Measurements from ENCODE around the gene CDC123.
"Not testable (repeated sequence)": the region's sequence is repeated elsewhere in the genome, so short reads cannot be mapped to it uniquely, and the experiment has no call there.

CDC123 gene

GRCh38 chr10:12237265-12238220, 41.6 kb downstream of the CDC123 start:
- no peak for DNase-seq

DNA sequence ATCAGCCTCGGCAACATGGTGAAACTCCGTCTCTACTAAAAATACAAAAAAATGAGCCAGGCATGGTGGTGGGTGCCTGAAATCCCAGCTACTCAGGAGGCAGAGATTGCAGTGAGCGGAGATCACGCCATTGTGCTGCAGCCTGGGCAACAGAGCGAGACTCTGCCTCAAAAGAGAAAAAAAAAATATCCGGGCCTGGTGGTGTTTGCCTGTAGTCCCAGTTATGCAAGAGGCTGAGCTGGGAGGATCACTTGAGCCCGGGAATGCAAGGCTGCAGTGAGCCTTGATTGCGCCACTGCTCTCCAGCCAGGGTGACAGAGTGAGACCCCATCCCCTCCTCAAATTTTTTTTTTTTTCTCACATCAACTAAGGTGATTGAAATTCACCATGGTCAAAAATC, 42.8 kb downstream of the CDC123 start:
- DNase-seq = no peak

- DNase-seq = no peak
Observed at GRCh38 chr10:12241810-12242529, 46.0 kb downstream of the CDC123 start.

GRCh38 chr10:12243864-12244620, 48.1 kb downstream of the CDC123 start:
- no peak for DNase-seq

DNA sequence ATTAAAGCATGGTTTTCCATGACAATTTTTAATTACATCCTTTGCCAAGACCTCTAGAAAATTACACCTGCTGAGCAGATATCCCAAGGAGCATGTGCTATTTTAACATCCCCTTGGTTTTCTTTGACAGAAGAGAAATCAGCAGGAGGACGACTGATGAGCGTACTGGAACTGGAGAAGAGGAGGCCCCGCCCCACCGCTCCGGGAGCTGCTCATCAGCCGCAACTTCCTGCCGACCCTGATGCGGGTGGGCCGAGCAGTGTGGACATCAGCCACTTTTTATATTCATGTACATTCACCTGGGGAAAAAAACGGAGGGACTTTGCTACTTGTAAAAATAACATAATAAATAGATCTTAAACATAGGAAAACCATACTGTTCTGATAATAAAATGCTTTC, 54.2 kb downstream of the CDC123 start:
- DNase-seq = no peak

- not testable (repeated sequence) for DNase-seq
Observed at GRCh38 chr10:12250702-12251101, 54.7 kb downstream of the CDC123 start.

- DNase-seq = no peak
Observed at GRCh38 chr10:12251581-12251980, 55.6 kb downstream of the CDC123 start.

GRCh38 chr10:12252882-12253546, 57.0 kb downstream of the CDC123 start:
- DNase-seq = no peak

- no peak for DNase-seq
Observed at GRCh38 chr10:12255048-12255447, 59.1 kb downstream of the CDC123 start.

- no peak for DNase-seq
Observed at GRCh38 chr10:12259988-12260387, 64.0 kb downstream of the CDC123 start.

DNA sequence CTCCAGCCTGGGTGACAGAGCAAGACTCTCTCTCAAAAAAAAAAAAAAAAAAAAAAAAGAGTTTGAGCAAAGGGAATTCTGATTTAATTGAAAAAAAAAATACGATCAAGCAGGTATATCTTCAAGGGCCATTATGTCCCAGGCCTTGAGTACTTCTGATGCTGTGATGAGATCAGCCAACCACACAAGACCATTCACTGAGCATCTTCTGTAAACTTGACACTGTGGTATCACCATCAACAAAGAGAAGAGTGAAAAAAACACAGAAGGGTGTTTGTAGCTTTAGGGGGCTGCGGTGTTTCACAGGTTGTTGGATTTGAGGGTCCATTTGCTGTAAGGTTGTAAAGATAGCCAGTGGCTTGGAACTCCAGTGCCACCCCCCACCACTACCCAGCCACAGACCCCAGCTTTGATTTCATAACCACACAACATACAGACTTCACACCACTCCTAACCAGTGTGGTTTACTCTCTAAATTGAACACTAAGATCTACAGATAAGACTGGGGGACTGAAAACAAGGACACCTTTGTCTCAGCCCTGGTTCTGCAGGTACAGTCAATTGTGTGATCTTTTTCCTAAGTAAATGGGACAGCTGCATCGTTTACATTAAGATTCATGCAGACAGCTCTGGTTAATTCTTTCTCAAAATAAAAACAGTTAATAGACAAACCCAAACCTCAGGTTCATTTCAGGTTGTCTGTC, 66.4 kb downstream of the CDC123 start:
- DNase-seq = no peak

- peak; percentile 86 for DNase-seq
Observed at GRCh38 chr10:12264204-12264940, 68.4 kb downstream of the CDC123 start.

- no peak for DNase-seq
Observed at GRCh38 chr10:12269056-12269455, 73.1 kb downstream of the CDC123 start.

GRCh38 chr10:12271210-12271540, 75.2 kb downstream of the CDC123 start:
- DNase-seq = no peak

GRCh38 chr10:12277862-12278261, 81.9 kb downstream of the CDC123 start:
- DNase-seq = not testable (repeated sequence)

- no peak for DNase-seq
Observed at GRCh38 chr10:12279281-12279680, 83.3 kb downstream of the CDC123 start.

GRCh38 chr10:12287772-12288171, 91.8 kb downstream of the CDC123 start:
- DNase-seq = no peak

DNA sequence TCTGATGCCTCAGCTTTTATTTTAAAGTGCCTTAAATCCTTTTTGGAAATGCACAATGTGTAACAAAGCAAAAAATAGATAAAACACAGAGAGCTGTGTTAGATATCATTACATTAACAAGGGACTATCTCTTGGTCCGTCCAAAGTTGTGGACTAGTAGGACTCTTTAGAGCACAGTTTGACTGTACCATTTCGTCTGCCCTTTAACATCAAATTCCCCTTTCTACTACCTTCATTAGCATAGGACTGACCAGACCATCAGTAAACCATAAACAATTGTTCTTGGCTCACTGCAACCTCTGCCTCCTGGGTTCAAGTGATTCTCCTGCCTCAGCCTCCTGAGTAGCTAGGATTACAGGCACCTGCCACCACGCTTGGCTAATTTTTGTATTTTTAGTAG, 101.8 kb downstream of the CDC123 start:
- not testable (repeated sequence) for DNase-seq

DNA sequence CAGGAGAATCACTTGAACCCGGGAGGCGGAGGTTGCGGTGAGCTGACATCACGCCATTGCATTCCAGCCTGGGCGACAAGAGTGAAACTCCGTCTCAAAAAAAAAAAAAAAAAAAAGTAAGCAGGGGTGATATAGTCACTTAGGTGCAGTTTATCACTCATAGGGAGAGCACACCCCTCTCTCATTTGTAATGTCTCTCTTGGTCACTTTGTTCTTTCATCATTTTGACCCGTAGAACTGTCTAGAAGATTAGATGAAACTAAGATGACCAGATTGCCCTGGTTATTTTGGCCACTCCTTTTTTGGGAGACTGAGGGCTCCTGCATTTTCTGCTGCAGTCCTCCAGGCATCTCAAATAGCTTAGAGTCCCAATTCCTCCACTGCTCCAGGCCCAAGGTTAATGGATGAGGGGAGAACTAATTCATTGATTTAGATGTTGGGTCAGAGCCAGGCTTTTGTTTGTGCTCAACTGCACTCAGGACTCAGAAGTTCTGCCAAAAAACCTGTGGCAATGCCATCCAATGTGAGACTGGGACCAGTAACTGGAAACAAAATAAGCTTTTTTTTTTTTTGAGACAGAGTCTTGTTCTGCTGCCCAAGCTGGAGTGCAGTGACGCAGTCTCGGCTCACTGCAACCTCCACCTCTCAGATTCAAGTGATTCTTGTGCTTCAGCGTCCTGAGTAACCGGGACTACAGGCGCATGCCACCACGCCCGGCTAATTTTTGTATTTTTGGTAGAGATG, 103.4 kb downstream of the CDC123 start:
- no peak for DNase-seq
